B cell (primary cell): ENCODE data around the gene NOP9.

ENCODE experiments used
- CTCF ChIP-seq: fragments of 200-600 bp; IDR thresholded peaks from one replicate; pipeline ENCODE4 v1.8.0; 2022; ENCODE audit warnings: antibody characterized with exemption, mild to moderate bottlenecking
- EZH2 ChIP-seq: IDR thresholded peaks from 2 replicates; pipeline ENCODE4 v1.6.1; 2012; ENCODE audit warnings: borderline replicate concordance, low read depth, mild to moderate bottlenecking, moderate library complexity, low read length; ENCODE audit not compliant: insufficient read depth, poor library complexity, severe bottlenecking

DNA sequence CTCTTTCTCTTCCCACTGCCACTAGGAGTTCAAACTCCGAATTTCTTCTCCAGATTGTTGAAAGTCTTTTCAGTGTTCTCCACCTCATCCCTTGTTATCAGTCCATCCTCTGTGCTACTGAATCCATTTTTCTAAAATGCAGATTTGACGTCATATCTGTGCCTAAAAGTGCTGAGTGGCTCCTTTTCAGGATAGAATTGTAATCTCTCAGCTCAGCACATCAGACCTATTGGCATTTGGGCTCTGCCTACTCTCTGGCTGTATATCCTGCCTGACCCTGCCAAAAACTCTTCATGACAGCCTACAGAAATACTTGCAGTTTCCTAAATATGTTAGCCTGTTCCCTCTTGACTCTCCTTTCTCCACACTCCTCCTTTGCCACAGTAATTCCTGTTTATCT is 27.2 kb upstream of the NOP9 start:
- TF ChIP-seq EZH2 (no peak), CTCF (no peak)
